Breast epithelium (tissue), 4 donors: Measurements from ENCODE around the gene EDEM2. TPM values are rescaled to one million over a fixed set of nuclear protein-coding genes. Genes with fewer than 3 reads are reported as not detected.
"Not testable (repeated sequence)": the region's sequence is repeated elsewhere in the genome, so short reads cannot be mapped to it uniquely, and the experiment has no call there.

Source experiments
- DNase-seq, 2 donors: peaks; one replicate each; pipeline ENCODE4 v3.0.0-alpha.2; 2019; ENCODE audit warnings: low spot score in 2 of 2
- H3K27ac ChIP-seq, 2 donors: fragments of 200-600 bp; sonication (generic) in 1 of 2; one replicate each; pipeline ENCODE4 v1.5.1; 2016 to 2019; ENCODE audit warnings: mild to moderate bottlenecking in 1 of 2
- H3K27me3 ChIP-seq, 2 donors: fragments of 200-600 bp; sonication (generic) in 1 of 2; one replicate each; pipeline versions ENCODE4 v1.5.1 to v1.6.0; 2017 to 2019; ENCODE audit warnings: control low read depth in 1 of 2, mild to moderate bottlenecking in 1 of 2
- H3K36me3 ChIP-seq: fragments of 200-600 bp; one replicate; pipeline ENCODE4 v1.5.1; 2019
- H3K4me1 ChIP-seq, 2 donors: fragments of 200-600 bp; sonication (generic); one replicate each; pipeline ENCODE4 v1.5.1; 2016 to 2019; ENCODE audit warnings: control low read depth in 1 of 2
- H3K4me3 ChIP-seq, 3 donors: fragments of 200-600 bp; sonication (generic); 1 replicate in 2 of 3; 2 replicates in 1 of 3; pipeline ENCODE4 v1.5.1; 2016 to 2019; ENCODE audit warnings: mild to moderate bottlenecking in 3 of 3, moderate library complexity in 2 of 3
- H3K9me3 ChIP-seq, 2 donors: fragments of 200-600 bp; sonication (generic) in 1 of 2; one replicate each; pipeline ENCODE4 v1.5.1; 2016 to 2019; ENCODE audit warnings: control low read depth in 1 of 2
- POLR2A ChIP-seq: fragments of 450-650 bp; IDR thresholded peaks from one replicate; pipeline ENCODE4 v1.6.1; 2016; ENCODE audit warnings: antibody characterized with exemption, mild to moderate bottlenecking, moderate library complexity
- POLR2AphosphoS5 ChIP-seq, 3 donors: sonication (generic); formaldehyde crosslinking; IDR thresholded peaks; one replicate each; pipeline ENCODE4 v1.6.1; 2017; ENCODE audit warnings: antibody characterized with exemption in 3 of 3
- intact Hi-C: fragments of 100-400 bp; cut with DNase I; formaldehyde crosslinking; loops from one replicate; pipeline ENCODE4 v1.15.1; 2023; ENCODE audit warnings: low total_unique reads
- total RNA-seq, 3 donors: library from RNA; depleted of rRNA; stranded (reverse); fragments of >200 nt; gene quantifications; one replicate each; pipeline ENCODE4 v1.1.0, GENCODE V29; 2016
- TF ChIP-seq, protein P1 (sequence below), 3 donors: fragments of 450-650 bp; IDR thresholded peaks; one replicate each; pipeline ENCODE4 v1.5.1; 2016 to 2017; ENCODE audit warnings: antibody characterized with exemption in 3 of 3, mild to moderate bottlenecking in 3 of 3, moderate library complexity in 3 of 3

EDEM2 gene
- total RNA-seq, 3 donors from 2014 or later = 19.3 to 25.8 (median 22.4) TPM

- H3K27me3 ChIP-seq = no peaks in the 10 kb centered on the region
- DNase-seq = no peak
- no peaks in the 10 kb centered on the region for H3K4me1 ChIP-seq
- H3K27ac ChIP-seq = no peak overlapping the region
- peaks cover 5% of the 10 kb centered on the region for H3K36me3 ChIP-seq
- TF ChIP-seq POLR2A = no peak
- TF ChIP-seq POLR2AphosphoS5 (IDR thresholded peaks at IDR 0.05) = no peak
- TF ChIP-seq, protein P1, sequence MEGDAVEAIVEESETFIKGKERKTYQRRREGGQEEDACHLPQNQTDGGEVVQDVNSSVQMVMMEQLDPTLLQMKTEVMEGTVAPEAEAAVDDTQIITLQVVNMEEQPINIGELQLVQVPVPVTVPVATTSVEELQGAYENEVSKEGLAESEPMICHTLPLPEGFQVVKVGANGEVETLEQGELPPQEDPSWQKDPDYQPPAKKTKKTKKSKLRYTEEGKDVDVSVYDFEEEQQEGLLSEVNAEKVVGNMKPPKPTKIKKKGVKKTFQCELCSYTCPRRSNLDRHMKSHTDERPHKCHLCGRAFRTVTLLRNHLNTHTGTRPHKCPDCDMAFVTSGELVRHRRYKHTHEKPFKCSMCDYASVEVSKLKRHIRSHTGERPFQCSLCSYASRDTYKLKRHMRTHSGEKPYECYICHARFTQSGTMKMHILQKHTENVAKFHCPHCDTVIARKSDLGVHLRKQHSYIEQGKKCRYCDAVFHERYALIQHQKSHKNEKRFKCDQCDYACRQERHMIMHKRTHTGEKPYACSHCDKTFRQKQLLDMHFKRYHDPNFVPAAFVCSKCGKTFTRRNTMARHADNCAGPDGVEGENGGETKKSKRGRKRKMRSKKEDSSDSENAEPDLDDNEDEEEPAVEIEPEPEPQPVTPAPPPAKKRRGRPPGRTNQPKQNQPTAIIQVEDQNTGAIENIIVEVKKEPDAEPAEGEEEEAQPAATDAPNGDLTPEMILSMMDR (IDR thresholded peaks at IDR 0.05) = no peak
- H3K9me3 ChIP-seq = no peaks in the 10 kb centered on the region
- intact Hi-C loops = no loop called here
- no peak overlapping the region for H3K4me3 ChIP-seq
These were observed 69.8 kb downstream of the EDEM2 start for GRCh38 chr20:35077341-35077740.

- DNase-seq, H3K27me3 ChIP-seq, intact Hi-C loops, H3K4me3 ChIP-seq, H3K9me3 ChIP-seq, H3K36me3 ChIP-seq, H3K27ac ChIP-seq, H3K4me1 ChIP-seq: not testable (repeated sequence)
These were observed 75.5 kb downstream of the EDEM2 start for GRCh38 chr20:35071436-35072153.

GRCh38 chr20:35066194-35066593 is 80.9 kb downstream of the EDEM2 start:
- no peaks in the 10 kb centered on the region for H3K9me3 ChIP-seq
- H3K27ac ChIP-seq = no peak overlapping the region
- no peak for DNase-seq
- no peaks in the 10 kb centered on the region for H3K4me1 ChIP-seq
- intact Hi-C loops = no loop called here
- H3K36me3 ChIP-seq = no peaks in the 10 kb centered on the region
- TF ChIP-seq, protein P1 (IDR thresholded peaks at IDR 0.05) = no peak
- no peak for TF ChIP-seq POLR2A
- no peak for TF ChIP-seq POLR2AphosphoS5 (IDR thresholded peaks at IDR 0.05)
- H3K27me3 ChIP-seq = no peaks in the 10 kb centered on the region
- no peak overlapping the region for H3K4me3 ChIP-seq

Other genes with a start within 250 kb of the EDEM2 start
- gene GSS, start 191.5 kb downstream of the EDEM2 start, total RNA-seq = 10 to 100 TPM; 33.4 to 61.9 (median 53.7) TPM
- gene MYH7B, start 191.5 kb downstream of the EDEM2 start, total RNA-seq = 1 to 10 TPM in 1 of 3 donors, under 1 TPM in 2; 0.66 to 1.1 (median 0.73) TPM
- 10 to 100 TPM; 62.6 to 71.7 (median 69.5) TPM for gene TRPC4AP, start 54.5 kb downstream of the EDEM2 start, total RNA-seq
- 10 to 100 TPM; 34.1 to 87.9 (median 39.8) TPM for gene PROCR, start 24.7 kb upstream of the EDEM2 start, total RNA-seq
- 1 to 10 TPM in 1 of 3 donors, under 1 TPM in 2; 0.80 to 2.5 (median 0.98) TPM for gene MMP24, start 79.4 kb upstream of the EDEM2 start, total RNA-seq
- gene MMP24OS, start 130.8 kb upstream of the EDEM2 start, total RNA-seq = 10 to 100 TPM; 17.4 to 34.1 (median 32.9) TPM
- gene EIF6, start 137.4 kb upstream of the EDEM2 start, total RNA-seq = 10 to 100 TPM; 81.9 to 98.6 (median 88.0) TPM
- gene FAM83C, start 145.1 kb upstream of the EDEM2 start, total RNA-seq = under 1 TPM in 1 of 3 donors, not detected in 2; 0.15 TPM